SK-N-SH treated with all-trans-retinoic acid at 6 μM for 48 hours (cell line): ENCODE measurements around the gene SEMA3E.

Experiments used
- GLIS3 ChIP-seq: fragments of 250-450 bp; sonication (Bioruptor Pico); IDR thresholded peaks from 2 replicates; pipeline ENCODE4 v1.5.0; 2020; ENCODE audit warnings: mild to moderate bottlenecking, moderate library complexity
- PATZ1 ChIP-seq: fragments of 250-450 bp; sonication (Bioruptor Pico); IDR thresholded peaks from 2 replicates; pipeline ENCODE4 v1.8.0; 2020; ENCODE audit warnings: mild to moderate bottlenecking, moderate library complexity, borderline replicate concordance
- PPARA ChIP-seq: fragments of 250-450 bp; sonication (Bioruptor Pico); IDR thresholded peaks from 2 replicates; pipeline ENCODE4 v1.5.0; 2020; ENCODE audit warnings: mild to moderate bottlenecking, borderline replicate concordance

- TF ChIP-seq PATZ1 (CRISPR knock-in tag) (no peak), PPARA (CRISPR knock-in tag) (no peak), GLIS3 (no peak)
Measured at GRCh38 chr7:83413831-83414230, 235.1 kb downstream of the SEMA3E start.
